Neural cell (in vitro differentiated cells): ENCODE data around the gene ADARB1. TPM values are rescaled to one million over a fixed set of nuclear protein-coding genes. Genes with fewer than 3 reads are reported as not detected.

ENCODE experiments used
- H2AFZ ChIP-seq: fragments of 200-600, 300-800 bp; sonication (generic), shearing (Covaris generic); 2 replicates; pipeline ENCODE4 v1.6.0; 2014; ENCODE audit warnings: low read depth, mild to moderate bottlenecking, antibody characterized with exemption, low read length, moderate library complexity
- H3F3A ChIP-seq: fragments of 200-600 bp; shearing (Covaris generic); 2 replicates; pipeline ENCODE4 v1.6.1; 2016; ENCODE audit warnings: mild to moderate bottlenecking, moderate library complexity, mixed read lengths, antibody characterized with exemption, low read length; ENCODE audit not compliant: insufficient read depth, poor library complexity, severe bottlenecking
- H3K27ac ChIP-seq: fragments of 200-600, 300-800 bp; sonication (generic), shearing (Covaris generic); 2 replicates; pipeline ENCODE4 v1.5.1; 2014; ENCODE audit warnings: mild to moderate bottlenecking, low read length, moderate library complexity
- H3K27me3 ChIP-seq: fragments of 300-800, 200-600 bp; sonication (generic), shearing (Covaris generic); 2 replicates; pipeline ENCODE4 v1.6.0; 2014; ENCODE audit warnings: mild to moderate bottlenecking, low read depth, low read length, moderate library complexity; ENCODE audit not compliant: insufficient read depth
- H3K36me3 ChIP-seq: fragments of 300-800, 200-600 bp; sonication (generic), shearing (Covaris generic); 2 replicates; pipeline ENCODE4 v1.5.1; 2014; ENCODE audit warnings: mild to moderate bottlenecking, antibody characterized with exemption, low read length, moderate library complexity; ENCODE audit not compliant: insufficient read depth
- H3K4me2 ChIP-seq: fragments of 300-800, 200-600 bp; sonication (generic), shearing (Covaris generic); 2 replicates; pipeline ENCODE4 v1.6.0; 2014; ENCODE audit warnings: mild to moderate bottlenecking, low read length
- H3K4me3 ChIP-seq: fragments of 300-800, 200-600 bp; sonication (generic), shearing (Covaris generic); 2 replicates; pipeline ENCODE4 v1.5.1; 2014; ENCODE audit warnings: mild to moderate bottlenecking, low read length, moderate library complexity
- H3K79me2 ChIP-seq: fragments of 200-600 bp; shearing (Covaris generic); replicated peaks from 2 replicates; pipeline ENCODE4 v1.6.0; 2014; ENCODE audit warnings: mild to moderate bottlenecking, low read length, moderate library complexity; ENCODE audit not compliant: insufficient read depth
- H3K9ac ChIP-seq: fragments of 300-800, 200-600 bp; sonication (generic), shearing (Covaris generic); 2 replicates; pipeline ENCODE4 v1.6.1; 2016; ENCODE audit warnings: mild to moderate bottlenecking, low read length, mixed read lengths
- H3K9me2 ChIP-seq: fragments of 200-600 bp; shearing (Covaris generic); 2 replicates; pipeline ENCODE4 v1.6.1; 2016; ENCODE audit warnings: mild to moderate bottlenecking, low read length, mixed read lengths; ENCODE audit not compliant: insufficient read depth
- H3K9me3 ChIP-seq: fragments of 200-600, 300-800 bp; sonication (generic), shearing (Covaris generic); 2 replicates; pipeline ENCODE4 v1.6.1; 2016; ENCODE audit warnings: mild to moderate bottlenecking, mixed run types, low read length, moderate library complexity, mixed read lengths
- H4K20me1 ChIP-seq: fragments of 200-600 bp; shearing (Covaris generic); 2 replicates; pipeline ENCODE4 v1.6.1; 2016; ENCODE audit warnings: mild to moderate bottlenecking, mixed run types; ENCODE audit not compliant: insufficient read depth
- EP300 ChIP-seq: fragments of 450-650 bp; conservative IDR thresholded peaks from 2 replicates; pipeline ENCODE4 v1.6.1; 2014; ENCODE audit warnings: antibody characterized with exemption, mild to moderate bottlenecking, moderate library complexity; ENCODE audit not compliant: poor library complexity, severe bottlenecking
- EZH2 ChIP-seq: fragments of 200-600, 300-800 bp; shearing (Covaris generic), sonication (generic); IDR thresholded peaks from 2 replicates; pipeline ENCODE4 v1.6.1; 2014; ENCODE audit warnings: antibody characterized with exemption, low read length, borderline replicate concordance, mild to moderate bottlenecking; ENCODE audit not compliant: insufficient read depth, poor library complexity, severe bottlenecking
- MXI1 ChIP-seq: fragments of 450-650 bp; conservative IDR thresholded peaks from 2 replicates; pipeline ENCODE4 v1.6.1; 2014; ENCODE audit warnings: antibody characterized with exemption, mild to moderate bottlenecking; ENCODE audit not compliant: poor library complexity, severe bottlenecking
- POLR2AphosphoS5 ChIP-seq: IDR thresholded peaks from 2 replicates; pipeline ENCODE4 v1.6.1; 2012
- RAD21 ChIP-seq: fragments of 450-650 bp; conservative IDR thresholded peaks from 2 replicates; pipeline ENCODE4 v1.6.1; 2014; ENCODE audit warnings: antibody characterized with exemption, mild to moderate bottlenecking, moderate library complexity
- SMC3 ChIP-seq: fragments of 450-650 bp; conservative IDR thresholded peaks from 2 replicates; pipeline ENCODE4 v1.6.1; 2014; ENCODE audit warnings: antibody characterized with exemption, mild to moderate bottlenecking, moderate library complexity; ENCODE audit not compliant: poor library complexity
- TAF1 ChIP-seq: IDR thresholded peaks from 2 replicates; pipeline ENCODE4 v1.6.1; 2012; ENCODE audit warnings: low read depth
- polyA plus RNA-seq: library from polyadenylated mRNA; depleted of rRNA; stranded (reverse); fragments of >200 nt; gene quantifications from 2 replicates; pipeline ENCODE4 v1.2.3, GENCODE V29; 2014
- TF ChIP-seq, protein P1 (sequence below): fragments of 450-650 bp; IDR thresholded peaks from 2 replicates; pipeline ENCODE4 v1.5.1; 2014; ENCODE audit warnings: antibody characterized with exemption, mild to moderate bottlenecking, moderate library complexity; ENCODE audit not compliant: poor library complexity, severe bottlenecking
- TF ChIP-seq, protein P2 (sequence below): IDR thresholded peaks from 2 replicates; pipeline ENCODE4 v1.6.1; 2012; ENCODE audit warnings: borderline replicate concordance

The ADARB1 gene
- polyA plus RNA-seq, 1 donor from 2014 or later, result 8.9 TPM

DNA sequence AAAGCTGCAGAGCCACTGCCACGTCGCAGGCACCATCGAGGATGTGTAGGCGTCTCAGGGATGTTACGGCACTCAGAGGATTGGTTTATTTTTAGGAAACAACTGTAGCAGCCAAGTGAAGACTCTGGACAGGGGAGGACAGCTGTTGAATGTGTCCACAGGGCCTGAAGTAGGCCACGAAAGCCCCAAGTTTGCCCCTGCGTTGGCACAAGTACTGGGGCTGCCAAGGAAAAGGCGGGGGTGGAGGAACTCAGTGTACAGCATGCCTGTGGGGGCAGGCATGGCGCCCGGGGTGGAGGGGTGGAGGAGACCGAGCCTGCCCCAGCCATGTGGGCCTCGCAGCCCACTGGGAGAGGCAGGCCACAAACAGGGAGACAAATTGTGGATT, 89.7 kb downstream of the ADARB1 start:
- no peaks in the 10 kb centered on the region for H3K79me2 ChIP-seq
- no peak overlapping the region for H2AFZ ChIP-seq
- H4K20me1 ChIP-seq, result no peaks in the 10 kb centered on the region
- no peaks in the 10 kb centered on the region for H3F3A ChIP-seq
- H3K9me3 ChIP-seq, result no peaks in the 10 kb centered on the region
- no peak overlapping the region for H3K4me2 ChIP-seq
- no peak for TF ChIP-seq EZH2
- no peak overlapping the region for H3K9ac ChIP-seq
- H3K4me3 ChIP-seq, result no peak overlapping the region
- no peak overlapping the region for H3K27ac ChIP-seq
- H3K9me2 ChIP-seq, result no peaks in the 10 kb centered on the region
- no peaks in the 10 kb centered on the region for H3K27me3 ChIP-seq
- H3K36me3 ChIP-seq, result no peaks in the 10 kb centered on the region

DNA sequence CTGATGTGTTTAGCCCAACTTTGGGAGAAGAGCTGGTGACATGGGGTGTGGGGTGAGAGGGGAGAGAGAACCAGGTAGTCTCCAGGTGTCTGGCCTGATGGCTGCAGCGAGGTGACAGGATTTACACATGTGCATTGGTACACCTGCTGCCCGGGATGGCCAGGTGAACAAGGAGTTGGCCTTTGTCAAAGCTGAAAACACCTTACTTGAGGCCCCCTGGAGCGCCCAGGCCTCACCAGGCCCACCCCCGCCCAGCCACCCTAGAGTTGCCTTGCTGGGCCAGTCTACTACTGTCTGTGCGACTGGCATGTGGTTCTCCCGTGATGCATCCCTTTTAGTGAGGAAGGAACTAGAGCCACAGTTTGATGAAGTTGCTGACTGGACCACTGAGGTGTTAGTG, 90.5 kb downstream of the ADARB1 start:
- no peak overlapping the region for H3K4me3 ChIP-seq
- TF ChIP-seq, protein P1, sequence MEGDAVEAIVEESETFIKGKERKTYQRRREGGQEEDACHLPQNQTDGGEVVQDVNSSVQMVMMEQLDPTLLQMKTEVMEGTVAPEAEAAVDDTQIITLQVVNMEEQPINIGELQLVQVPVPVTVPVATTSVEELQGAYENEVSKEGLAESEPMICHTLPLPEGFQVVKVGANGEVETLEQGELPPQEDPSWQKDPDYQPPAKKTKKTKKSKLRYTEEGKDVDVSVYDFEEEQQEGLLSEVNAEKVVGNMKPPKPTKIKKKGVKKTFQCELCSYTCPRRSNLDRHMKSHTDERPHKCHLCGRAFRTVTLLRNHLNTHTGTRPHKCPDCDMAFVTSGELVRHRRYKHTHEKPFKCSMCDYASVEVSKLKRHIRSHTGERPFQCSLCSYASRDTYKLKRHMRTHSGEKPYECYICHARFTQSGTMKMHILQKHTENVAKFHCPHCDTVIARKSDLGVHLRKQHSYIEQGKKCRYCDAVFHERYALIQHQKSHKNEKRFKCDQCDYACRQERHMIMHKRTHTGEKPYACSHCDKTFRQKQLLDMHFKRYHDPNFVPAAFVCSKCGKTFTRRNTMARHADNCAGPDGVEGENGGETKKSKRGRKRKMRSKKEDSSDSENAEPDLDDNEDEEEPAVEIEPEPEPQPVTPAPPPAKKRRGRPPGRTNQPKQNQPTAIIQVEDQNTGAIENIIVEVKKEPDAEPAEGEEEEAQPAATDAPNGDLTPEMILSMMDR, result no peak
- no peak for TF ChIP-seq POLR2AphosphoS5
- no peak for TF ChIP-seq TAF1
- TF ChIP-seq MXI1, result no peak
- TF ChIP-seq, protein P2, sequence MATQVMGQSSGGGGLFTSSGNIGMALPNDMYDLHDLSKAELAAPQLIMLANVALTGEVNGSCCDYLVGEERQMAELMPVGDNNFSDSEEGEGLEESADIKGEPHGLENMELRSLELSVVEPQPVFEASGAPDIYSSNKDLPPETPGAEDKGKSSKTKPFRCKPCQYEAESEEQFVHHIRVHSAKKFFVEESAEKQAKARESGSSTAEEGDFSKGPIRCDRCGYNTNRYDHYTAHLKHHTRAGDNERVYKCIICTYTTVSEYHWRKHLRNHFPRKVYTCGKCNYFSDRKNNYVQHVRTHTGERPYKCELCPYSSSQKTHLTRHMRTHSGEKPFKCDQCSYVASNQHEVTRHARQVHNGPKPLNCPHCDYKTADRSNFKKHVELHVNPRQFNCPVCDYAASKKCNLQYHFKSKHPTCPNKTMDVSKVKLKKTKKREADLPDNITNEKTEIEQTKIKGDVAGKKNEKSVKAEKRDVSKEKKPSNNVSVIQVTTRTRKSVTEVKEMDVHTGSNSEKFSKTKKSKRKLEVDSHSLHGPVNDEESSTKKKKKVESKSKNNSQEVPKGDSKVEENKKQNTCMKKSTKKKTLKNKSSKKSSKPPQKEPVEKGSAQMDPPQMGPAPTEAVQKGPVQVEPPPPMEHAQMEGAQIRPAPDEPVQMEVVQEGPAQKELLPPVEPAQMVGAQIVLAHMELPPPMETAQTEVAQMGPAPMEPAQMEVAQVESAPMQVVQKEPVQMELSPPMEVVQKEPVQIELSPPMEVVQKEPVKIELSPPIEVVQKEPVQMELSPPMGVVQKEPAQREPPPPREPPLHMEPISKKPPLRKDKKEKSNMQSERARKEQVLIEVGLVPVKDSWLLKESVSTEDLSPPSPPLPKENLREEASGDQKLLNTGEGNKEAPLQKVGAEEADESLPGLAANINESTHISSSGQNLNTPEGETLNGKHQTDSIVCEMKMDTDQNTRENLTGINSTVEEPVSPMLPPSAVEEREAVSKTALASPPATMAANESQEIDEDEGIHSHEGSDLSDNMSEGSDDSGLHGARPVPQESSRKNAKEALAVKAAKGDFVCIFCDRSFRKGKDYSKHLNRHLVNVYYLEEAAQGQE, result no peak
- TF ChIP-seq RAD21, result no peak
- no peak for TF ChIP-seq EP300
- TF ChIP-seq EZH2, result no peak
- TF ChIP-seq SMC3, result no peak
- no peaks in the 10 kb centered on the region for H3K27me3 ChIP-seq
- no peak overlapping the region for H2AFZ ChIP-seq
- no peak overlapping the region for H3K27ac ChIP-seq
- no peaks in the 10 kb centered on the region for H3K9me2 ChIP-seq
- no peaks in the 10 kb centered on the region for H3K79me2 ChIP-seq
- no peak overlapping the region for H3K9ac ChIP-seq
- H3K36me3 ChIP-seq, result no peaks in the 10 kb centered on the region
- no peaks in the 10 kb centered on the region for H3F3A ChIP-seq
- no peaks in the 10 kb centered on the region for H4K20me1 ChIP-seq
- no peak overlapping the region for H3K4me2 ChIP-seq
- no peaks in the 10 kb centered on the region for H3K9me3 ChIP-seq

DNA sequence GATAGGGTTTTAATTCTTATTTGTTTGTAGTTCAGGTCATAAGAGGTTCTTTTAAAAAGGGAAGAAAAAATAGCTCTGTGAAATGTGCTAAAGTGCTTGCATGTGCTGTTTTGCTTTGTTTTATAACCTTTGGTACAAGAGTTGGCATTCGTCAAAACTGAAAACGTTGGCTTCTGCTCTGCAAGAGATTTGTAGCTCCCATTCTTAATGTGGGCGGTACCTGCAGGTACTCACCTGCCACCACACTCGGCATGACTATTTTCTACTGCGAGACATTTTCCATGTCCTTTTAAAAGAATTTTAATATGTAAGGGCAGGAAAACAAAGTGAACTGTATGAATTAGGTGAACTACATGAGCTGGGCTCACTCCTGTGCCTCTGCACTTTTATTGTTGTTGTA, 92.6 kb downstream of the ADARB1 start:
- no peaks in the 10 kb centered on the region for H3K9me2 ChIP-seq
- H4K20me1 ChIP-seq, result no peaks in the 10 kb centered on the region
- H3K4me2 ChIP-seq, result no peak overlapping the region
- H2AFZ ChIP-seq, result no peak overlapping the region
- no peaks in the 10 kb centered on the region for H3K79me2 ChIP-seq
- TF ChIP-seq RAD21 (no peak), SMC3 (no peak), EP300 (no peak), TAF1 (no peak), POLR2AphosphoS5 (no peak), MXI1 (no peak), EZH2 (no peak)
- TF ChIP-seq, protein P2, result no peak
- TF ChIP-seq, protein P1, result no peak
- no peaks in the 10 kb centered on the region for H3K9me3 ChIP-seq
- H3K36me3 ChIP-seq, result no peaks in the 10 kb centered on the region
- no peak overlapping the region for H3K4me3 ChIP-seq
- H3F3A ChIP-seq, result no peaks in the 10 kb centered on the region
- no peaks in the 10 kb centered on the region for H3K27me3 ChIP-seq
- H3K9ac ChIP-seq, result no peak overlapping the region
- no peak overlapping the region for H3K27ac ChIP-seq
